Ascending aorta (tissue), 2 donors: ENCODE data around the gene AARS2. TPM values are rescaled to one million over a fixed set of nuclear protein-coding genes. Genes with fewer than 3 reads are reported as not detected.
A peak's percentile ranks its signal among the peaks of the same experiment; 100 is the strongest.

Experiments
- DNase-seq, 2 donors: peaks; one replicate each; pipeline ENCODE4 v3.0.0-alpha.2; 2019; ENCODE audit warnings: low spot score in 2 of 2
- H3K27ac ChIP-seq, 2 donors: fragments of 200-600 bp; sonication (generic); one replicate each; pipeline ENCODE4 v1.5.1; 2016 to 2017; ENCODE audit warnings: mild to moderate bottlenecking in 1 of 2
- H3K27me3 ChIP-seq: fragments of 200-600 bp; sonication (generic); one replicate; pipeline ENCODE4 v1.5.1; 2017
- H3K36me3 ChIP-seq, 2 donors: fragments of 200-600 bp; sonication (generic); one replicate each; pipeline ENCODE4 v1.5.1; 2016
- H3K4me1 ChIP-seq, 2 donors: fragments of 200-600 bp; sonication (generic); one replicate each; pipeline ENCODE4 v1.5.1; 2016 to 2017; ENCODE audit warnings: mild to moderate bottlenecking in 1 of 2
- H3K4me3 ChIP-seq, 2 donors: fragments of 200-600 bp; sonication (generic); one replicate each; pipeline ENCODE4 v1.5.1; 2016 to 2017; ENCODE audit warnings: mild to moderate bottlenecking in 1 of 2
- H3K9me3 ChIP-seq, 2 donors: fragments of 200-600 bp; sonication (generic); one replicate each; pipeline ENCODE4 v1.5.1; 2016
- intact Hi-C: fragments of 100-400 bp; cut with DNase I; formaldehyde crosslinking; loops from one replicate; pipeline ENCODE4 v1.15.1; 2023
- total RNA-seq: library from RNA; depleted of rRNA; stranded (reverse); fragments of >200 nt; gene quantifications from one replicate; pipeline ENCODE4 v1.1.0, GENCODE V29; 2016
- TF ChIP-seq, protein P1 (sequence below), 3 experiments: fragments of 200-600 bp in 2 of 3; fragments of 450-650 bp in 1 of 3; sonication (generic) in 2 of 3; IDR thresholded peaks; one replicate each; pipeline ENCODE4 v1.5.1; 2016 to 2019; ENCODE audit warnings: antibody characterized with exemption in 3 of 3, mild to moderate bottlenecking in 1 of 3, moderate library complexity in 1 of 3

The AARS2 gene
- total RNA-seq, 1 donor from 2014 or later, result 4.5 TPM

DNA sequence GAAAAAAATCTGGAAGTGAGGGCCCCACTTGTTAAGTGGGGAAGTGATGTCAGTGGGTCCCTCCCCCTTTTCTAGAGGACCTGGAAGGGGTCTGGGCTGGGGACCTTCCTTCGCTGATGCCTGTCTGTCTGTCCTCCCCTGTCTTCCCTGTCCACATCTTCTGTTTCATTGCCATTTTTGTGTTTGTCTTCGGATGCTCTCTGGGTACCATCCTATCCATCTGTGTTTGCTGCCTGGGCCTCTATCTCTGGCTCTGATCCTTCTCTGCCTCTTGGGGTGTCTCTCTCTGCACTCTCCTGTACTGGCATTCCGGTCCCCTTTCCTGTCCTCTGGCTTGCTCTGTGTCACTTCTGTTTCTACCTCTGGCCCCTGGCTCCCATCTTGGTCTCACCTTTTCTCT is 40.6 kb downstream of the AARS2 start:
- intact Hi-C loops, result no loop called here
- peaks cover 0 to 2% of the 10 kb centered on the region in 2 donors for H3K4me1 ChIP-seq

DNA sequence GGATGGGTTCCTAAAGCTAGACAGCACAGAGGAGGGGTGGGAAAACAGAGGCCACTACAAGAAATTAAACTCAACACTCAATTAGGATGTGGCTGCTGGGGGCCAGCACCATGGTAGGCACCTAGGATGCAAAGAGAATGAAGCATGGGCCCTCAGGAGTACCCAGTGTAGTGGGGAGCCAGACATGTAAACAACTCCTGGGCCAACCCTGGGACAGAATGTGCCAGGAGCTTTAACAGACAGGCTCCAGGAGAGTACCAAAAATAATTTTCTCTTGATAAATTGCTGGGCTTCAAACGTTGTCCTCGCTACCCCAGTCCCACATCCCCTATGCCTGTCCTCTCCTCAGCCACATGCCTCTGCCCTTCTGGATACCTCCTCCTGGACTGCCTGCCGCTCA is 41.2 kb downstream of the AARS2 start:
- Histone ChIP-seq H3K27ac (no peak overlapping the region), H3K4me3 (no peak overlapping the region), H3K9me3 (no peaks in the 10 kb centered on the region), H3K36me3 (no peaks in the 10 kb centered on the region), H3K4me1 (peaks cover 0 to 2% of the 10 kb centered on the region in 2 donors), H3K27me3 (peaks cover 19% of the 10 kb centered on the region)
- no peak for DNase-seq
- TF ChIP-seq, protein P1, sequence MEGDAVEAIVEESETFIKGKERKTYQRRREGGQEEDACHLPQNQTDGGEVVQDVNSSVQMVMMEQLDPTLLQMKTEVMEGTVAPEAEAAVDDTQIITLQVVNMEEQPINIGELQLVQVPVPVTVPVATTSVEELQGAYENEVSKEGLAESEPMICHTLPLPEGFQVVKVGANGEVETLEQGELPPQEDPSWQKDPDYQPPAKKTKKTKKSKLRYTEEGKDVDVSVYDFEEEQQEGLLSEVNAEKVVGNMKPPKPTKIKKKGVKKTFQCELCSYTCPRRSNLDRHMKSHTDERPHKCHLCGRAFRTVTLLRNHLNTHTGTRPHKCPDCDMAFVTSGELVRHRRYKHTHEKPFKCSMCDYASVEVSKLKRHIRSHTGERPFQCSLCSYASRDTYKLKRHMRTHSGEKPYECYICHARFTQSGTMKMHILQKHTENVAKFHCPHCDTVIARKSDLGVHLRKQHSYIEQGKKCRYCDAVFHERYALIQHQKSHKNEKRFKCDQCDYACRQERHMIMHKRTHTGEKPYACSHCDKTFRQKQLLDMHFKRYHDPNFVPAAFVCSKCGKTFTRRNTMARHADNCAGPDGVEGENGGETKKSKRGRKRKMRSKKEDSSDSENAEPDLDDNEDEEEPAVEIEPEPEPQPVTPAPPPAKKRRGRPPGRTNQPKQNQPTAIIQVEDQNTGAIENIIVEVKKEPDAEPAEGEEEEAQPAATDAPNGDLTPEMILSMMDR (IDR thresholded peaks at IDR 0.05), result no peak
- intact Hi-C loops, result no loop called here

More for the DNA sequence above, 40.6 kb downstream of the AARS2 start:
- DNase-seq, result no peak
- TF ChIP-seq, protein P1 (IDR thresholded peaks at IDR 0.05), result no peak
- Histone ChIP-seq H3K4me3 (no peak overlapping the region), H3K9me3 (no peaks in the 10 kb centered on the region), H3K27ac (no peak overlapping the region), H3K27me3 (peaks cover 19% of the 10 kb centered on the region), H3K36me3 (no peaks in the 10 kb centered on the region)

DNA sequence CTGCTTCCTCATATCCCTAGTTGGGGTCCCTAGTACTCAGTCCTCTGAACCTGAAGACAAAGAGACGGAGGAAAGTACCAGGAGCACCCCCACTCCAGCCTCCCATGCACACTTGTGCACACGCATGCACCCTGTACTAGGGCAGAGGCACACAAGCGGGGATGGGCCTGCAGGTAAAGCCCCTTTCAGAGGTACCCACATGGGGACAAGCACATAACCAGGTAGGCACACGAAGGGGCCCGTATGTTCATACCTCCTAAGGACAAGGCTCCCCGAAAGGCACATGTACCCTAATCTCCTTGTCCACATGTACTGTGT is 41.8 kb downstream of the AARS2 start:
- Histone ChIP-seq H3K27ac (no peak overlapping the region), H3K27me3 (peaks cover 19% of the 10 kb centered on the region), H3K4me1 (peaks cover 0 to 2% of the 10 kb centered on the region in 2 donors), H3K36me3 (no peaks in the 10 kb centered on the region), H3K9me3 (no peaks in the 10 kb centered on the region), H3K4me3 (peak overlapping the region in 1 of 2 donors; percentile 58)
- intact Hi-C loops, result no loop called here
- TF ChIP-seq, protein P1 (IDR thresholded peaks at IDR 0.05), result no peak
- no peak for DNase-seq

DNA sequence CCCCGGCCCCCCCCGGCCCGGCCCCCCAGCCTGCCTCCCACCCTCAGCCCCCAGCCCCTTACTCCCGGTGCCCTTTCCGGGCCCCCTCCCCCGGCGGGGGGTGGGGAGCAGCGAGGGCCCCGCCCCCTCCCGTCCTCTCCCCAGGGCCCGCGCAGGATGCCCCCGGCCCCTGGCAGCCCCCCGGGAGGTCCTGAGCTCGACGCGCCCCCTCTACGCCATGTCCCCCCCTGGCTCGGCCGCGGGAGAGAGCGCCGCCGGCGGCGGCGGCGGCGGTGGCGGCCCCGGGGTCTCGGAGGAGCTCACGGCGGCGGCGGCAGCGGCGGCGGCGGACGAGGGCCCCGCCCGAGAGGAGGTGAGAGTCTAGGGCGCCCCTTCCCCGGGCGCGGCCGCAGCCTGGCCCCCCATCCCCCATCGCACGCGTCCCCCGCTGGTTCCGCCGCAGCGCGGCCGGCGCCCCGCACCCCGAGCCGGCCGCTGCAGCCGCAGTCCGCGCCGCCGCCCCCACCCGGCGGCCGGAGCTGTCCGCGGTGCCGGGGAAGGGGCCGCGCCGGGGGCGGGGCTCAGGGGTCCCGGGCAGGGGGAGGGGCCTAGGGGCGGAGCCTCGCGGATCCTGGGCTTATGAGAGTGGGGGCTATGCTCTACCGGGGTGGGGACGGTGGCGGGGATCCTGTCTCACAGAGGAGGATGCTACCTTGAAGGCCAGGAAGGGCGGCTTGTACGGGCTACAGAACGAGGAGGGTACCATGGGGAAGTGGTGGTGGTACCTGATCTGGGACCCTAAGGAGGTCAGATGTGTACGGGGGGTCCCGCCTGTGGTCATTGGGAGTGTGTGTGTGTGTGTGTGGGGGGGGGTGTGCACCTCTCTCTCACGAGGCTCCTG is 42.4 kb downstream of the AARS2 start:
- no peaks in the 10 kb centered on the region for H3K36me3 ChIP-seq
- H3K4me3 ChIP-seq, result peak overlapping the region; percentile 48 to 58
- no peak for DNase-seq
- no peaks in the 10 kb centered on the region for H3K9me3 ChIP-seq
- H3K27ac ChIP-seq, result no peak overlapping the region
- TF ChIP-seq, protein P1 (IDR thresholded peaks at IDR 0.05), result no peak
- intact Hi-C loops, result no loop called here
- peaks cover 0 to 2% of the 10 kb centered on the region in 2 donors for H3K4me1 ChIP-seq
- peaks cover 19% of the 10 kb centered on the region for H3K27me3 ChIP-seq

DNA sequence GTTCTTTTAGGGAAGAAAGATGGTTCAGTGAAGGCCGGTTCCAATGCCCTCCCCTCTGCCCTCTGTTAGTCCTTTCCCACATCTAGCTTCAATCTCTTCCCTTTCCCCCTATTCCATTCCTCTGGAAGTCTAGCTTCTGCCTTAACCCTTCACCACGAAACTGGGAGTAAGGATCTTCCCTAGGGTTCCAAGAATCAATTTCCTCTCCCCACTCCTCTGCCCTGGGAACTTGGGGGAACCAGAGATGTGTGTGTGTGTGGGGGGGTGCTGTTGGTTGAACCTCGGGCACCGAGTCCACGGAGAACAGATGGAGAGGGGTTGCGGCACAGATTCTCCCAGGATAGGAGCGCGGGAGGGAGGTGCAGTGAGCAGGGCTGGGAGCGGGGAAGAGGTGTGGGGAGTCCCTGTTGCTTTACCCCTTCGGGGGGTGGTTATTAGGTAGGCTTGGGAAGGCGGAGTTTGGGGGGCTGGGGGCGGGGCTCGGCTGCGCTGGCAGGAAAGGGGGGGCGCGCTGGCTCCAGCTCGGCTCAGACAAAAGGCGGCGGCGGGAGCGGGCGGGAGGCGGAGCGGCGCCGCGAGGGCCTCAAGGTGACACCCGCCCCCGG is 43.1 kb downstream of the AARS2 start, which contains the start of gene TMEM151B:
Gene TMEM151B, plus strand, starts transcription at position 530 of the 605 bp plus-strand sequence. CDS start 293 bp downstream, outside the sequence.
- Histone ChIP-seq H3K4me3 (peak within 1 kb of the TSS; percentile 48 to 58), H3K27ac (no peak within 1 kb of the TSS), H3K27me3 (peaks cover 13% of the 10 kb centered on the region), H3K4me1 (peaks cover 0 to 2% of the 10 kb centered on the region in 2 donors), H3K36me3 (no peaks in the 10 kb centered on the region), H3K9me3 (no peaks in the 10 kb centered on the region)
- TF ChIP-seq, protein P1 (IDR thresholded peaks at IDR 0.05), result no peak
- no peak for DNase-seq
- intact Hi-C loops, result loop anchor here (5.0 kb wide), 3 partner anchors 42 to 187 kb away; partner anchors contain the start of genes AARS2 and CDC5L
